G401 (cell line): Measurements from ENCODE around the gene TRAF2. TPM values are rescaled to one million over a fixed set of nuclear protein-coding genes. Genes with fewer than 3 reads are reported as not detected.
"Not testable (repeated sequence)": the region's sequence is repeated elsewhere in the genome, so short reads cannot be mapped to it uniquely, and the experiment has no call there.

Experiments used
- DNase-seq: peaks from one replicate; pipeline ENCODE4 v3.0.0-alpha.2; 2015; ENCODE audit warnings: low spot score
- in situ Hi-C: cut with HindIII; loops from 2 replicates; pipeline ENCODE4 v1.10.0; 2016; ENCODE audit warnings: low sequenced_read_pairs, mixed read lengths
- total RNA-seq: library from RNA; depleted of rRNA; stranded (reverse); fragments of >200 nt; shearing (Covaris generic); gene quantifications from 2 replicates; pipeline ENCODE4 v1.2.3, GENCODE V29; 2014

The TRAF2 gene
- total RNA-seq, 1 experiment from 2014 or later: 36.3 TPM

DNA sequence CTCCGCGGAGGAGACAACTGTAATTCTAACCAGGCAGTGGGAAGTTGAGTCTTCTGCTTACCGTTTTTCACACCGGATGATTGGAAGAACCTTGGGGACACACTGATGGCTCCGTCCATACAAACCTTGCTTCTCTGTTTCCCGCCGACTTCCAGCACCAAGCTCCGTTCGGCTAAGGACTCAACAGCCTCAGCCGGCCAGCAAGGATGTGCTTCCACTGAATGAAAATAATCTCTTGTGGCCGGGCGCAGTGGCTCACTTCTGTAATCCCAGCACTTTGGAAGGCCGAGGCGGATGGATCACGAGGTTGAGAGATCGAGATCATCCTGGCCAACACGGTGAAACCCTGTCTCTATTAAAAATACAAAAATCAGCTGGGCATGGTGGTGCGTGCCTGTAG is 18.4 kb upstream of the TRAF2 start:
- in situ Hi-C loops: no loop called here
- DNase-seq: no peak

GRCh38 chr9:136868644-136869043 is 17.7 kb upstream of the TRAF2 start:
- DNase-seq: peak; percentile 84
- in situ Hi-C loops: no loop called here

GRCh38 chr9:136869611-136870010 is 16.7 kb upstream of the TRAF2 start:
- DNase-seq, in situ Hi-C loops: not testable (repeated sequence)

DNA sequence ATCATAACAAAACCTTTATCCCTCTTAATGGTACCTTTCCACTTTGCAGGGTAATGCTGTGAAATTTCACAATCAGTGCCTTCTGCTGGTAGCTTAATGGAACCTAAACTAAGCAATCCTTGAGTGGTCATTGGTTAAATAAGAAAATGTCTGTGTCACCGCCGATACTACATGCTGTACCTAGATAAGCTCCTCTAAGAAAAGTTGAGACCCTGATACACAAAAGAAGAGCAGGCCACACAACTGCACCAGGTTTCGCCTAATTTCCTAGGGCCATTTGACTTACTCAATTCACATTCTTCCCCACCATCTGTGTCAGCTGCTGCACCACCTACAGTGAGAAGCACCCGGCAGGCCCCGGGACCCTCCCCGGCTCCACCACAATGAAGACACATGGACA is 11.2 kb upstream of the TRAF2 start:
- in situ Hi-C loops: no loop called here
- no peak for DNase-seq

DNA sequence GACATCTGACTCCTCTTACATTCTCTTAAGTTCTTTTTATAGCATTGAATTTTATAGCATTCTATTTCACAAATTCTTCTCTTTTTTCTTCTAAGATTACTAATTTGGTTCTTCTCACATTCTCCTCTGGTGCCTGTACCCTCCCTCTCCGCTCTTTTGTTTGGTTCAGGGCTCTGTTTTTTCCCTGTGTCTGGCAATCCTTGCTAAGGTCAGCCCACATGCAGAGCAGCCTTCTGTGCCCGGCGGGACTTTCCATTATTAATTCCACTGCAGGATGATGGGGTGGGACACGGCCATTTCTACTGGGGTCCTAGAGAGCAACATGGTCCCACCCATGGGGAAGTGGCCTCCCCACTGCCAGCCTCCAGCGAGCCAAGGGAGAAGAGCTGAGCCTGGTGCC is 9.8 kb upstream of the TRAF2 start:
- peak; percentile 85 for DNase-seq
- in situ Hi-C loops: no loop called here

DNA sequence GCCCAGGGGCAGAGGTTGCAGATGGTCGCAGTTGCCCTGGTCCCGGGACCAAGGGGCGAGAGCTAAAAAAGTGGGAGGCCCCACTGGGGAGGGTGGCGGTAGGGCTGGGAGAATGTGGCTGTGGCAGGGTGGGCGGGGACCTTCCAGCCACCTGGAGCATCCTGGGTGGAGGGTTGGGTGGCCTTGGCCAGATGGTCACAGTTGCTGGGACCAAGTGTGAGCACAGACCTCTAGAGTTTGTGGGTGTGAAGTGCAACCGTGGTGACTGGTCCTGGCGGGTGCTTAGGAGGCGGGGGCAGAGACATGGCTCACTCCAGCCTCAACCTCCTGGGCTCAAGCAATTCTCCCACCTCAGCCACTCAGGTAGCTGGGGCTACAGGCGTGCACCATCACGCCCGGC is 5.7 kb upstream of the TRAF2 start:
- in situ Hi-C loops: loop anchor here (10.0 kb wide), 1 partner anchor 54 kb away; no protein-coding TSS in a partner anchor
- DNase-seq: no peak

GRCh38 chr9:136881691-136882108 is 4.6 kb upstream of the TRAF2 start:
- DNase-seq: no peak
- in situ Hi-C loops: loop anchor here (10.0 kb wide), 1 partner anchor 53 kb away; no protein-coding TSS in a partner anchor

GRCh38 chr9:136882109-136882946 is 4.0 kb upstream of the TRAF2 start:
- in situ Hi-C loops: loop anchor here (10.0 kb wide), 1 partner anchor 52 kb away; no protein-coding TSS in a partner anchor

GRCh38 chr9:136882947-136883283 is 3.4 kb upstream of the TRAF2 start:
- DNase-seq: not testable (repeated sequence)
- in situ Hi-C loops: loop anchor here (10.0 kb wide), 1 partner anchor 52 kb away; no protein-coding TSS in a partner anchor

More at GRCh38 chr9:136882109-136882946, 4.0 kb upstream of the TRAF2 start:
- no peak for DNase-seq

DNA sequence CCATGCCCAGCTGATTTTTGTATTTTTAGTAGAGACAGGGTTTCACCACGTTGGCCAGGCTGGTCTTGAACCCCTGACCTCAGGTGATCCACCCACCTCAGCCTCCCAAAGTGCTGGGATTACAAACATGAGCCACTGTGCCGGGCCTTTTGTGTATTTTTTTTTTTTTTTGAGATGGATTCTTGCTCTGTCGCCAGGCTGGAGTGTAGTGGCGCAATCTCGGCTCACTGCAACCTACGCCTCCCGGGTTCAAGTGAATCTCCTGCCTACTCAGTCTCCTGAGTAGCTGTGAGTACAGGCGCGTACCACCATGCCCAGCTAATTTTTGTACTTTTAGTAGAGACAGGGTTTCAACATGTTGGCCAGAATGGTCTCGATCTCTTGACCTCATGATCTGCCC is 2.6 kb upstream of the TRAF2 start:
- in situ Hi-C loops: loop anchor here (10.0 kb wide), 1 partner anchor 51 kb away; no protein-coding TSS in a partner anchor
- DNase-seq: not testable (repeated sequence)

DNA sequence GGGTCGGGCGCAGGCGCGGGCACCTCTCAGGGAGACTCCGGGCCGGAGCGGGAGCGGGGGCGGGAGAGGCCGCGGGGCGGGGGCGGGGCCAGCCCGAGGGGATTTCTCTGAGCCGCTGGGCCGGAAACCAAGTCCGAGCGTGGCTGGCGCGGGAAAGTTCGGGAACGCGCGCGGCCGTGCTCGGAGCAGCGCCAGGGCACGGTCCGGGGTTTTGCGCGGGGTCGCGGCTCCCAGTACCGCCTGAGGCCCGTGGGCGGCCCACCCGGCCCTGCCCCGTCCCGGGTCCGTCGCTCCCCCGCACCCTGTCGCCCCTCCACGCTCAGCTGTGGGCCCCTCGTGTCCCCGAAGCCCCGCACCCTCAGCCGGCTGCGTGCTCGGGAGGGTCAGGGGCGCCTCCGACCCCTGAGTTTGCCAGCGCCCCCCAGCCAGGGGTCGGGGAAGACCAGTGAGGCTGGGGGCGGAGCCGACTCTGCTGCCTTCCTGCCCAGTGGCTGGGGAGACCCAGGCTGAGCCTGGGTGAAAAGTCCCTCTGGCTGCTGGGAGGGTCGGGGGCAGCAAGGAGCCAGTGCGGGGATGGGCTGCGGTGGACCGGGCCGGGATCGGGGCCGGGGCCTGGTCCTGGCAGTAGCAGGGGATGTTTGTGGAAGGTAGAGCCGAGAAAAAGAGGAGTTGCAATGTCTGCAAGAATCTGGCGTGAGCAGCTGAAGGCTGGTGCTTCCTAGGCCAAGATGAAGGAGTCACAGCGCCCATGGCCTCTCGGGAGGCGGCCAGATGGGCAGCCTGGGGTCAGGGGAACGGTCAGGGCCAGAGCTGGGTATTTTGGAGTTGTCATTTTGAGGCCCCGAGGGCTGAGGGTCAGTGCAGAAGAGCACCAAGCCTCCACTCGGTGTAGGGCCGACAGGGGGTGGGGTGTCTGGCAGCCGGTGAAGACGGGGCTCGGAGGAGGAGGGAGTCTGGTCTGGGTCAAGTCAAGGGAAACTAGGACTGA is 588 bp downstream of the TRAF2 start:
- DNase-seq: no peak
- in situ Hi-C loops: loop anchor here (10.0 kb wide), 1 partner anchor 48 kb away; no protein-coding TSS in a partner anchor

DNA sequence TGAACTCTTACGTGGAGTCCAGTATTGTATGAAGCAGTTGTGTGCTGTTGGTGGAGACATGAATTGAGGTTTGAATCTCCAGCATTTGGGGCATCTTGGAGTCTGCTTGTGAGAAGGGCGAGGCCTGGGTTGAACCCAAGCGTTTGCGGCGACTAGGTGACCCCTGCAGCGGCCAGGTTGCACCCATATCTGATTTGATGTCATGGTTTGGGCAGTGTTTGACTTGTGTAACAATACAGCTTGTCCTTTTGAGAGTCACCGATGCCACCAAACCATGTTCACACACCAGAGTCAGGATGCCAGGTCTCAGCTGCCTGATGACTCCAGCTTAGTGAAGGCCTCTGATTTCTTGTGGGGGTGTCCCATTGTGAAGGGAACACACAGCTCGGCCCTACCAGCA is 2.1 kb downstream of the TRAF2 start:
- in situ Hi-C loops: loop anchor here (10.0 kb wide), 1 partner anchor 46 kb away; no protein-coding TSS in a partner anchor
- DNase-seq: no peak

DNA sequence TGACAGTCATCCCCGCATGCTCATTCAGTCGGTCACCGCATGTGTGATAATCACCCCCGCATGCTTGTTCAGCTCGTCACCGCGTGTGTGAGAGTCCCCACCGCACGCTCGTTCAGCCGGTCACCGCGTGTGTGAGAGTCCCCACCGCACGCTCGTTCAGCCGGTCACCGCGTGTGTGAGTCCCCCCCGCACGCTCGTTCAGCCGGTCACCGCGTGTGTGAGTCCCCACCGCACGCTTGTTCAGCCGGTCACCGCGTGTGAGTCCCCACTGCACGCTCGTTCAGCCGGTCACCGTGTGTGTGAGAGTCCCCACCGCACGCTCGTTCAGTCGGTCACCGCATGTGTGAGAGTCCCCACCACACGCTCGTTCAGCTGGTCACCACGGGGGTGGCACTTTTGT is 3.5 kb downstream of the TRAF2 start:
- in situ Hi-C loops: loop anchor here (10.0 kb wide), 1 partner anchor 45 kb away; no protein-coding TSS in a partner anchor
- DNase-seq: no peak

DNA sequence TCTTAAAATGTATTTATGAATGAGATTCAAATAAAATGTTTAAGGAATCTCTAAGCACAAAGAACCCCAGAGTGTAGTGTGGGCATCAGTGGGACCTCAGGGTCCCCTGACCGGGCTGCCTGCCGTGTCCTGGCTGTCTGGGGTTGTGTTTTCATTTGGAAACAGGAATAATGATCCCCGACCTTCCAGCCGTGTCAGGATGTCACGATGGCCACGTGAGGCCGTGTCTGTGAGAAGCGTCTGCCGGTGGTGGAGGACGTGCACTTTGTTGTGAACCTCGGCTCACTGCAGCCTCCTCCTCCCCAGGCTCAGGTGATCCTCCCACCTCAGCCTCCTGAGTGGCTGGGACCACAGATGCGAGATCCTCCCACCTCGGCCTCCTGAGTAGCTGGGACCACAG is 4.3 kb downstream of the TRAF2 start:
- in situ Hi-C loops: no loop called here
- no peak for DNase-seq

- in situ Hi-C loops: no loop called here
- DNase-seq: no peak
These were observed 9.7 kb downstream of the TRAF2 start for GRCh38 chr9:136896027-136896426.

GRCh38 chr9:136898483-136899100 is 12.3 kb downstream of the TRAF2 start:
- DNase-seq: no peak
- in situ Hi-C loops: no loop called here

GRCh38 chr9:136899196-136899595 is 12.9 kb downstream of the TRAF2 start:
- DNase-seq: no peak
- in situ Hi-C loops: no loop called here

- in situ Hi-C loops: no loop called here
These were observed 14.2 kb downstream of the TRAF2 start for GRCh38 chr9:136900556-136900955.

GRCh38 chr9:136900988-136901515 is 14.7 kb downstream of the TRAF2 start:
- DNase-seq: no peak
- in situ Hi-C loops: no loop called here

More at GRCh38 chr9:136900556-136900955, 14.2 kb downstream of the TRAF2 start:
- DNase-seq: no peak
